Adrenal gland (tissue), 12 donors: ENCODE data around the gene SCAMP1. TPM values are rescaled to one million over a fixed set of nuclear protein-coding genes. Genes with fewer than 3 reads are reported as not detected.
A peak's percentile ranks its signal among the peaks of the same experiment; 100 is the strongest.

Source experiments
- DNase-seq, 7 donors: peaks; one replicate each; pipeline ENCODE4 v3.0.0-alpha.2; 2019 to 2020
- H3K27ac ChIP-seq, 5 donors: fragments of 200-600 bp; sonication (generic) in 4 of 5; 1 replicate in 3 of 5; 2 replicates in 2 of 5; pipeline versions ENCODE4 v1.5.1 to v1.8.0; 2016 to 2020; ENCODE audit warnings: mild to moderate bottlenecking in 1 of 5
- H3K27me3 ChIP-seq: fragments of 200-600 bp; 2 replicates; pipeline ENCODE4 v1.8.0; 2021
- H3K36me3 ChIP-seq, 2 donors: fragments of 200-600 bp; replicated peaks in 1 of 2; 1 replicate in 1 of 2; 2 replicates in 1 of 2; pipeline versions ENCODE4 v1.5.1 to v1.8.0; 2018 to 2022
- H3K4me1 ChIP-seq, 2 donors: fragments of 200-600 bp; replicated peaks in 1 of 2; 1 replicate in 1 of 2; 2 replicates in 1 of 2; pipeline versions ENCODE4 v1.5.1 to v1.8.0; 2018 to 2021
- H3K4me3 ChIP-seq, 4 donors: fragments of 200-600 bp; sonication (generic) in 3 of 4; one replicate each; pipeline ENCODE4 v1.5.1; 2016 to 2018
- H3K9me3 ChIP-seq, 3 donors: fragments of 200-600 bp; sonication (generic) in 1 of 3; replicated peaks in 1 of 3; 1 replicate in 2 of 3; 2 replicates in 1 of 3; pipeline versions ENCODE4 v1.5.1 to v1.8.0; 2016 to 2021
- POLR2A ChIP-seq, 2 donors: fragments of 450-650 bp; IDR thresholded peaks; one replicate each; pipeline ENCODE4 v1.6.1; 2017; ENCODE audit warnings: antibody characterized with exemption in 2 of 2, mild to moderate bottlenecking in 2 of 2, moderate library complexity in 1 of 2
- WGBS, 4 donors: extraction: QIAGEN DNeasy Blood & Tissue Kit in 2 of 4; methylation state at CpG; one replicate each; pipeline versions ENCODE4 v1.1.5 to v1.1.7; 2013 to 2017; 5-methylcytosine and 5-hydroxymethylcytosine counted together
- intact Hi-C, 2 donors: fragments of 100-400 bp; cut with DNase I; formaldehyde crosslinking; loops; one replicate each; pipeline versions ENCODE4 v1.14.1 to v1.15.0; 2022 to 2023
- polyA plus RNA-seq, 3 donors: library from polyadenylated mRNA; stranded (reverse); fragments of 200-250 nt in 2 of 3; fragments of 350-450 nt in 1 of 3; fragmentation: Illumina TruSeq in 1 of 3; extraction: RNeasy Lipid Tissue Mini Kit (QIAGEN cat#74804) in 1 of 3; gene quantifications; one replicate each; pipeline ENCODE4 v1.2.3, GENCODE V29; 2013 to 2014
- total RNA-seq, 9 donors: library from RNA; depleted of rRNA in 4 of 9; stranded (reverse); fragments of >200 nt in 4 of 9; fragments of 120-200 nt in 1 of 9; fragmentation: NEBNext Ultra II Directional in 1 of 9; extraction: Animal tissue kit (Norgen Biotek cat#: 25700) in 1 of 9; gene quantifications; one replicate each; pipeline versions ENCODE4 v1.1.0 to v1.2.4, GENCODE V29; 2013 to 2023
- TF ChIP-seq, protein P1 (sequence below), 6 experiments: fragments of 450-650 bp in 4 of 6; fragments of 200-600 bp in 2 of 6; sonication (generic) in 1 of 6; IDR thresholded peaks; 1 replicate in 5 of 6; 2 replicates in 1 of 6; pipeline versions ENCODE4 v1.5.1 to v1.8.0; 2016 to 2021; ENCODE audit warnings: antibody characterized with exemption in 6 of 6, mild to moderate bottlenecking in 2 of 6, moderate library complexity in 1 of 6
- donor health status: healthy with polysubstance abuse.
- donor health status: Bipolar disorder and iron deficiency.
- donor health status: DM: yes; HTN: yes; CAD: no.
- donor health status: DM: no; HTN: no; CAD: no.
- donor health status: DM: no; HTN: no; CAD: no.
- donor health status: DM: yes; HTN: yes; CAD: no.

SCAMP1 gene
- total and polyA plus RNA-seq, 12 donors, result 5.6 to 40.2 (median 25.9) TPM

DNA sequence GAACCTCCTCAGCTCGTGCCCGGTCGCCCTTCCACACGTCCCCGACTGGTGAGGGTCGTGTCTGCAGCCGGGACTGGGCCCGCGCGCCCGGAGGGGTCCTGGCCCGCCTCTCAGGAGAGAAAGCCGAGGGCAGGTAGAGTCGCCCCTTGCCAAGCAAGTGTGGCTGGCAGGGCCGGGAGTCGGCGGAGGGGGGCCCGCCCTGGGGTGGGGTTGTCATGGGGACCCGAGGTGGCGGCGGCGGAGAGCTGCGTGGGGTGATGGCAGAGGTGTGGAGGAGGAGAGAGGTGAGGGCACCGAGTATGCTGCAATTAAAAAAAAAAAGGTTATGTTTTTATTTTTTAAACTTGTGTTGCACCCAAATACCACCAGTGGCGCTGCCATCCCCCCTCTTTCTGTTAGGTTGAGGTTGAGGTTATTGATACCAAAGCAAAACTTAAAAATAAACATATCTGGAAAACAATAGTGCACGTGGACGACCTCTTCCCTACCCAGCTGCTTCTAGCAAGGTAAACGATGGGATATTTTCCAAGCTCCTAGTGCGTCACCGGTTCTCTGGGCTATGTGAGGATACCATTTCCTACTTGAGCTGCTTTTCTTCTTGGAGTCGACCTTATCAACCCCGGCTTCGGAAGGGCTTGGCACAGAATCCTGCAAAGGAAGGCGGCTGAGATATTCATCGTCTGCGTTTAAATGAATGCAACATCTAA is 660 bp downstream of the SCAMP1 start:
- 0 to 1% (median 0%) methylated on average over 17 to 36 of the region's 36 CpGs for WGBS, 4 donors
- peak; percentile 61 to 83 (median 64) for DNase-seq
- TF ChIP-seq, protein P1, sequence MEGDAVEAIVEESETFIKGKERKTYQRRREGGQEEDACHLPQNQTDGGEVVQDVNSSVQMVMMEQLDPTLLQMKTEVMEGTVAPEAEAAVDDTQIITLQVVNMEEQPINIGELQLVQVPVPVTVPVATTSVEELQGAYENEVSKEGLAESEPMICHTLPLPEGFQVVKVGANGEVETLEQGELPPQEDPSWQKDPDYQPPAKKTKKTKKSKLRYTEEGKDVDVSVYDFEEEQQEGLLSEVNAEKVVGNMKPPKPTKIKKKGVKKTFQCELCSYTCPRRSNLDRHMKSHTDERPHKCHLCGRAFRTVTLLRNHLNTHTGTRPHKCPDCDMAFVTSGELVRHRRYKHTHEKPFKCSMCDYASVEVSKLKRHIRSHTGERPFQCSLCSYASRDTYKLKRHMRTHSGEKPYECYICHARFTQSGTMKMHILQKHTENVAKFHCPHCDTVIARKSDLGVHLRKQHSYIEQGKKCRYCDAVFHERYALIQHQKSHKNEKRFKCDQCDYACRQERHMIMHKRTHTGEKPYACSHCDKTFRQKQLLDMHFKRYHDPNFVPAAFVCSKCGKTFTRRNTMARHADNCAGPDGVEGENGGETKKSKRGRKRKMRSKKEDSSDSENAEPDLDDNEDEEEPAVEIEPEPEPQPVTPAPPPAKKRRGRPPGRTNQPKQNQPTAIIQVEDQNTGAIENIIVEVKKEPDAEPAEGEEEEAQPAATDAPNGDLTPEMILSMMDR (IDR thresholded peaks at IDR 0.05), result peak; percentile 6 to 54 (median 30)
- TF ChIP-seq POLR2A (IDR thresholded peaks at IDR 0.05), result peak in 1 of 2 donors; percentile 40
- Histone ChIP-seq H3K9me3 (no peaks in the 10 kb centered on the region), H3K27me3 (no peaks in the 10 kb centered on the region), H3K4me1 (peaks cover 13 to 29% of the 10 kb centered on the region in 2 donors), H3K27ac (peak overlapping the region; percentile 85 to 92 (median 89)), H3K36me3 (no peaks in the 10 kb centered on the region), H3K4me3 (peak overlapping the region; percentile 48 to 100 (median 84))
- intact Hi-C loops, result loop anchor here in 1 of 2 donors (5.0 kb wide), 1 partner anchor 69 kb away; the partner anchor contains the start of gene AP3B1

DNA sequence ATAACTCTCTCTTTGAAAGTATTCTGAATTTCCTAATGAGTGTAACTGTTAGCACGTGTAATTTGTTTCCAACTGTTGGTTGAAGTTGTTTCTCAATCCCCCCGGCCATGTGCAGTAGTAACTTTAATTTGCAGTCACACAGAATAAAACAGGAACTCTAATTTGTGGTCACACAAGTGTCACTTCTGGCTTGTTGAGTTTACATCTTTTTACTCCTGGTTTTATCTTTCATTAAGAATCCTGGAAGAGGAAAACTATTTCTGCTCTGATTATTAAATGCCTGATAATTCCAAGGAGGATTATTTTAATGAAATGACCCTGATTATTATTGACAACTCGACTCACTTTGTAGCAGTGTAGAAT is 1.2 kb downstream of the SCAMP1 start:
- H3K27me3 ChIP-seq, result no peaks in the 10 kb centered on the region
- intact Hi-C loops, result loop anchor here in 1 of 2 donors (5.0 kb wide), 1 partner anchor 69 kb away; the partner anchor contains the start of gene AP3B1
- H3K27ac ChIP-seq, result peak overlapping the region; percentile 85 to 92 (median 89)
- no peaks in the 10 kb centered on the region for H3K9me3 ChIP-seq
- peak overlapping the region in 3 of 4 donors; percentile 68 to 100 (median 99) for H3K4me3 ChIP-seq
- 4 to 13% (median 9%) methylated on average over 3 of the region's 3 CpGs for WGBS, 4 donors
- no peak for DNase-seq
- H3K36me3 ChIP-seq, result no peaks in the 10 kb centered on the region
- peaks cover 13 to 29% of the 10 kb centered on the region in 2 donors for H3K4me1 ChIP-seq
- TF ChIP-seq, protein P1 (IDR thresholded peaks at IDR 0.05), result no peak
- TF ChIP-seq POLR2A (IDR thresholded peaks at IDR 0.05), result no peak

DNA sequence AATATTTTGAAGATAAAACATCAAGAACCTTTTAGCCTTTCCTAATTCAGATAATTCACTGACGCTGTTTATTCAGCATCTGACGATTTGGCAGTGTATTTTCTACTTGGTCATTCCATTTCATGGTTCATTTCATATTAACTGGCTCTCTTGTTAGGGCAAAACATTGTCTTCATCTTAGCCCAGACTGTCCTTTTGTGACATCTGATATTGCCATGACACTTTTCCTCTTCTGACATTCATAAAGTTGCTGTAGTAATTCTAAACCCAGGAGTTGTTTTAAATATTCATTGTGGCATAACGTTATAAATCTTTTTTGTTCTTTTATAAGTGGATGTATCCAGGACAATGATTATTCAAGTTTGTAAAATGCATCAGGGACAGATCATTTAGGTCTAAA is 1.8 kb downstream of the SCAMP1 start:
- no peaks in the 10 kb centered on the region for H3K27me3 ChIP-seq
- TF ChIP-seq, protein P1 (IDR thresholded peaks at IDR 0.05), result no peak
- TF ChIP-seq POLR2A (IDR thresholded peaks at IDR 0.05), result no peak
- intact Hi-C loops, result loop anchor here in 1 of 2 donors (5.0 kb wide), 1 partner anchor 70 kb away; the partner anchor contains the start of gene AP3B1
- no peak for DNase-seq
- H3K36me3 ChIP-seq, result no peaks in the 10 kb centered on the region
- no peak overlapping the region for H3K4me3 ChIP-seq
- no peaks in the 10 kb centered on the region for H3K9me3 ChIP-seq
- H3K4me1 ChIP-seq, result peaks cover 13 to 29% of the 10 kb centered on the region in 2 donors
- H3K27ac ChIP-seq, result no peak overlapping the region
- WGBS, 4 donors, result 50 to 62% (median 58%) methylated on average over 3 of the region's 3 CpGs

DNA sequence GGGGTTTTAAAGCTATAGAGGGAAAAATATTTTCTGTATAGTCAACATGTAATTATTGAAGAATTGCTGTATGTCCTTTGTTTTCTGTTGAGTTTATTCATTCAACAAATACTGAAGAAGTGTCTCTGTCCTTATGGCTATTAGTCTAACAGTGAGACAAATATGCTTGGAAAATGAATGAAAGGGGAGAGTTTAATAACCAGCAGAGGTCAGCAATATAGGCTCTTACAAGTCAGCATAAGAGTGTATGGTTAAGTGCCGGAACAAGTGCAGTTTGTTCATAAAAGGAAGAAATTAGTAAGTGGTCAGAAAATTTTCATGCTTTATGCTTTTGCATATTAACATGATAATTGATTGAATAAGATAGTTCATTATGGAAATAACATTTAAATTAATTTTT is 3.6 kb downstream of the SCAMP1 start:
- Histone ChIP-seq H3K36me3 (no peaks in the 10 kb centered on the region), H3K27ac (no peak overlapping the region), H3K9me3 (no peaks in the 10 kb centered on the region), H3K27me3 (no peaks in the 10 kb centered on the region), H3K4me1 (peaks cover 11 to 20% of the 10 kb centered on the region in 2 donors), H3K4me3 (no peak overlapping the region)
- WGBS, 4 donors, result 91 to 100% (median 93%) methylated on average over 1 of the region's 1 CpG
- intact Hi-C loops, result loop anchor here in 1 of 2 donors (5.0 kb wide), 1 partner anchor 72 kb away; the partner anchor contains the start of gene AP3B1
- no peak for TF ChIP-seq POLR2A (IDR thresholded peaks at IDR 0.05)
- DNase-seq, result no peak
